Measurements from ENCODE around the gene ALDH8A1. TPM values are rescaled to one million over a fixed set of nuclear protein-coding genes. Genes with fewer than 3 reads are reported as not detected.

The ALDH8A1 gene
- total and polyA plus RNA-seq, 7 experiments from 2014 or later: 0.20 to 4.3 (median 2.3) TPM; not detected in 1

DNA sequence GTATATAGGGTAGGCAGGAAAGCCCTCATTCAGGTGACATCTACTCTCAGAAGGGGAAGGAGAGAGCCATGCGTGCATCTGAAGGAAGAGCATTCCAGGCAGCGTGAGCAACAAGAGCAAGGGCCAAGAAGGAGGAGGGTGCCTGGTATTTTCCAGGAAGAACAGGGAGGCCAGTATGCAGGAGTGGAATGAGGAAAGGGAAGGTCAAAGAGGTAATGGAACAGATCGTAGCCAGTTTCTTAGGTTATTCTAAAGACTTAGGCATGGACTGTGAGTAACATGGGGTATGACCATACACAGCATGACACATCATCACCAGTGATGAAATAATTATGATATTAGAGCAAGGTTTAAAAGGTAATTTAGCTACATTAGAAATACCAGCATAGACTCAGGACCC is 24.1 kb downstream of the ALDH8A1 start:
- H3K4me1 ChIP-seq (ENCODE audit: control insufficient read depth in 2 of 2, insufficient read depth in 2 of 2, low read length in 2 of 2): no peaks in the 10 kb centered on the region
- H3K27me3 ChIP-seq (ENCODE audit: control insufficient read depth in 2 of 2, insufficient read depth in 2 of 2, low read length in 2 of 2): no peaks in the 10 kb centered on the region
- no peaks in the 10 kb centered on the region for H3K9me3 Mint-ChIP-seq
- POLR2A ChIA-PET: no interaction called here
- no peak for DNase-seq
- H3K27ac ChIP-seq (ENCODE audit: low read depth, low read length): no peak overlapping the region
- no peak overlapping the region for H3K27ac Mint-ChIP-seq
- H3K4me3 ChIP-seq (ENCODE audit: low read length): no peak overlapping the region
- H3K9me3 ChIP-seq (ENCODE audit: control insufficient read depth in 2 of 3, low read length in 3 of 3): no peaks in the 10 kb centered on the region
- peaks cover 16 to 42% (median 21%) of the 10 kb centered on the region in 5 donors for H3K36me3 Mint-ChIP-seq
- no peak for ATAC-seq
- H3K4me1 Mint-ChIP-seq: peaks cover 0 to 10% (median 3%) of the 10 kb centered on the region in 7 donors
- H3K27me3 Mint-ChIP-seq: peaks cover 0 to 3% (median 0%) of the 10 kb centered on the region in 5 donors
- intact Hi-C loops (cut with micrococcal nuclease): no loop called here
- CTCF ChIA-PET: interaction anchor here (1.1 kb wide), 1 partner anchor 13 kb away, joined by 3 read pairs; no protein-coding TSS in a partner anchor
- no peak overlapping the region for H3K4me3 Mint-ChIP-seq
- no peaks in the 10 kb centered on the region for H3K36me3 ChIP-seq (ENCODE audit: control insufficient read depth in 2 of 3, insufficient read depth in 3 of 3, low read length in 3 of 3)

- ATAC-seq (no peak), DNase-seq (no peak)
- Histone ChIP-seq H3K27ac (ENCODE audit: low read depth, low read length) (no peak overlapping the region), H3K4me3 (ENCODE audit: low read length) (no peak overlapping the region), H3K4me1 (ENCODE audit: control insufficient read depth in 2 of 2, insufficient read depth in 2 of 2, low read length in 2 of 2) (no peaks in the 10 kb centered on the region), H3K27me3 (ENCODE audit: control insufficient read depth in 2 of 2, insufficient read depth in 2 of 2, low read length in 2 of 2) (no peaks in the 10 kb centered on the region), H3K36me3 (ENCODE audit: control insufficient read depth in 2 of 3, insufficient read depth in 3 of 3, low read length in 3 of 3) (no peaks in the 10 kb centered on the region), H3K9me3 (ENCODE audit: control insufficient read depth in 2 of 3, low read length in 3 of 3) (no peaks in the 10 kb centered on the region)
- Mint-ChIP-seq H3K4me1 (no peaks in the 10 kb centered on the region), H3K27ac (no peak overlapping the region), H3K9me3 (no peaks in the 10 kb centered on the region), H3K36me3 (peaks cover 10 to 31% (median 17%) of the 10 kb centered on the region in 5 donors), H3K4me3 (no peak overlapping the region), H3K27me3 (peaks cover 0 to 3% (median 0%) of the 10 kb centered on the region in 5 donors)
- ChIA-PET CTCF (no interaction called here), POLR2A (no interaction called here)
- intact Hi-C loops (cut with micrococcal nuclease): no loop called here
Observed at GRCh38 chr6:134921721-134922261, 28.1 kb downstream of the ALDH8A1 start.

DNA sequence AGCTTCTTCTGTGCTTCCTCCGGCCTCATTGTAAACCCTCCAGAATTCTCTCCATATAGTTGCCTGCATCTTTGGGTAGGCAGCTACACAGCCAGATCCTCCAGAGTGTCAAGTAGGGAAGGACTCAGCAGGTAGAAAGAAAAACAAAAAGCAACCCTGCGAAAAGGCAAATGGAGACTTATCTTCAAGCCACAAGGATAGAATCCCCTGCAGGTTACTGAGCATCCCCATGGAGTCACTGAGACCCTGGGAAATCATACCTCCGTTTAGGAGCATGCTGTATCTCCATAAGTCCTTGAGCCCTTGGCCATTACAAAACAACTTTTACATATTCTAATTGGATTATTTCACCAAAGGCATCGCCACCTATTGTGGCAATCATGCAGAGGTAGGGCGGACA is 28.6 kb downstream of the ALDH8A1 start:
- H3K4me3 Mint-ChIP-seq: no peak overlapping the region
- ChIA-PET CTCF (no interaction called here), POLR2A (no interaction called here)
- H3K27ac Mint-ChIP-seq: no peak overlapping the region
- Histone ChIP-seq H3K4me1 (ENCODE audit: control insufficient read depth in 2 of 2, insufficient read depth in 2 of 2, low read length in 2 of 2) (no peaks in the 10 kb centered on the region), H3K36me3 (ENCODE audit: control insufficient read depth in 2 of 3, insufficient read depth in 3 of 3, low read length in 3 of 3) (no peaks in the 10 kb centered on the region), H3K9me3 (ENCODE audit: control insufficient read depth in 2 of 3, low read length in 3 of 3) (no peaks in the 10 kb centered on the region), H3K27me3 (ENCODE audit: control insufficient read depth in 2 of 2, insufficient read depth in 2 of 2, low read length in 2 of 2) (no peaks in the 10 kb centered on the region), H3K4me3 (ENCODE audit: low read length) (no peak overlapping the region), H3K27ac (ENCODE audit: low read depth, low read length) (no peak overlapping the region)
- no peak for ATAC-seq
- peaks cover 0 to 3% (median 0%) of the 10 kb centered on the region in 5 donors for H3K27me3 Mint-ChIP-seq
- DNase-seq: no peak
- H3K36me3 Mint-ChIP-seq: peaks cover 8 to 34% (median 22%) of the 10 kb centered on the region in 5 donors
- intact Hi-C loops (cut with micrococcal nuclease): no loop called here
- H3K9me3 Mint-ChIP-seq: no peaks in the 10 kb centered on the region
- no peaks in the 10 kb centered on the region for H3K4me1 Mint-ChIP-seq

- ChIA-PET POLR2A (no interaction called here), CTCF (no interaction called here)
- Mint-ChIP-seq H3K4me1 (no peaks in the 10 kb centered on the region), H3K36me3 (peaks cover 7 to 35% (median 22%) of the 10 kb centered on the region in 5 donors), H3K27me3 (peaks cover 0 to 3% (median 0%) of the 10 kb centered on the region in 5 donors), H3K4me3 (no peak overlapping the region), H3K9me3 (no peaks in the 10 kb centered on the region), H3K27ac (no peak overlapping the region)
- Histone ChIP-seq H3K36me3 (ENCODE audit: control insufficient read depth in 2 of 3, insufficient read depth in 3 of 3, low read length in 3 of 3) (no peaks in the 10 kb centered on the region), H3K27me3 (ENCODE audit: control insufficient read depth in 2 of 2, insufficient read depth in 2 of 2, low read length in 2 of 2) (no peaks in the 10 kb centered on the region), H3K27ac (ENCODE audit: low read depth, low read length) (no peak overlapping the region), H3K4me1 (ENCODE audit: control insufficient read depth in 2 of 2, insufficient read depth in 2 of 2, low read length in 2 of 2) (no peaks in the 10 kb centered on the region), H3K4me3 (ENCODE audit: low read length) (no peak overlapping the region), H3K9me3 (ENCODE audit: control insufficient read depth in 2 of 3, low read length in 3 of 3) (no peaks in the 10 kb centered on the region)
- no peak for ATAC-seq
- no peak for DNase-seq
- intact Hi-C loops (cut with micrococcal nuclease): no loop called here
Observed at GRCh38 chr6:134920422-134920821, 29.5 kb downstream of the ALDH8A1 start.

- CTCF ChIA-PET: interaction anchor here (0.5 to 2.5 kb wide), 3 partner anchors 22 to 763 kb away, joined by 3 to 7 read pairs (median 4); no protein-coding TSS in a partner anchor
- H3K4me1 ChIP-seq (ENCODE audit: control insufficient read depth in 2 of 2, insufficient read depth in 2 of 2, low read length in 2 of 2): no peaks in the 10 kb centered on the region
Observed at GRCh38 chr6:134918418-134918961, 31.4 kb downstream of the ALDH8A1 start.

GRCh38 chr6:134911547-134911946 is 38.4 kb downstream of the ALDH8A1 start:
- H3K4me1 ChIP-seq (ENCODE audit: control insufficient read depth in 2 of 2, insufficient read depth in 2 of 2, low read length in 2 of 2): no peaks in the 10 kb centered on the region
- Mint-ChIP-seq H3K4me1 (no peaks in the 10 kb centered on the region), H3K36me3 (peaks cover 0 to 8% (median 5%) of the 10 kb centered on the region in 5 donors), H3K27ac (no peak overlapping the region), H3K9me3 (peaks cover 0 to 3% (median 0%) of the 10 kb centered on the region in 11 donors), H3K4me3 (no peak overlapping the region), H3K27me3 (peaks cover 0 to 13% (median 0%) of the 10 kb centered on the region in 5 donors)
- intact Hi-C loops (cut with micrococcal nuclease): no loop called here
- H3K36me3 ChIP-seq (ENCODE audit: control insufficient read depth in 2 of 3, insufficient read depth in 3 of 3, low read length in 3 of 3): no peaks in the 10 kb centered on the region
- ATAC-seq (no peak), DNase-seq (no peak)
- CTCF ChIA-PET: no interaction called here
- no peak overlapping the region for H3K4me3 ChIP-seq (ENCODE audit: low read length)
- POLR2A ChIA-PET: no interaction called here
- H3K27ac ChIP-seq (ENCODE audit: low read depth, low read length): no peak overlapping the region
- H3K9me3 ChIP-seq (ENCODE audit: control insufficient read depth in 2 of 3, low read length in 3 of 3): no peaks in the 10 kb centered on the region
- H3K27me3 ChIP-seq (ENCODE audit: control insufficient read depth in 2 of 2, insufficient read depth in 2 of 2, low read length in 2 of 2): no peaks in the 10 kb centered on the region

More at GRCh38 chr6:134918418-134918961, 31.4 kb downstream of the ALDH8A1 start:
- H3K4me3 Mint-ChIP-seq: no peak overlapping the region
- no peak for ATAC-seq
- H3K36me3 Mint-ChIP-seq: peaks cover 7 to 35% (median 22%) of the 10 kb centered on the region in 5 donors
- no peaks in the 10 kb centered on the region for H3K9me3 ChIP-seq (ENCODE audit: control insufficient read depth in 2 of 3, low read length in 3 of 3)
- H3K4me3 ChIP-seq (ENCODE audit: low read length): no peak overlapping the region
- peaks cover 0 to 2% (median 0%) of the 10 kb centered on the region in 11 donors for H3K9me3 Mint-ChIP-seq
- no peaks in the 10 kb centered on the region for H3K4me1 Mint-ChIP-seq
- no peak for DNase-seq
- no peak overlapping the region for H3K27ac ChIP-seq (ENCODE audit: low read depth, low read length)
- H3K27me3 Mint-ChIP-seq: no peaks in the 10 kb centered on the region
- H3K36me3 ChIP-seq (ENCODE audit: control insufficient read depth in 2 of 3, insufficient read depth in 3 of 3, low read length in 3 of 3): no peaks in the 10 kb centered on the region
- POLR2A ChIA-PET: no interaction called here
- H3K27me3 ChIP-seq (ENCODE audit: control insufficient read depth in 2 of 2, insufficient read depth in 2 of 2, low read length in 2 of 2): no peaks in the 10 kb centered on the region
- intact Hi-C loops (cut with micrococcal nuclease): no loop called here
- no peak overlapping the region for H3K27ac Mint-ChIP-seq

DNA sequence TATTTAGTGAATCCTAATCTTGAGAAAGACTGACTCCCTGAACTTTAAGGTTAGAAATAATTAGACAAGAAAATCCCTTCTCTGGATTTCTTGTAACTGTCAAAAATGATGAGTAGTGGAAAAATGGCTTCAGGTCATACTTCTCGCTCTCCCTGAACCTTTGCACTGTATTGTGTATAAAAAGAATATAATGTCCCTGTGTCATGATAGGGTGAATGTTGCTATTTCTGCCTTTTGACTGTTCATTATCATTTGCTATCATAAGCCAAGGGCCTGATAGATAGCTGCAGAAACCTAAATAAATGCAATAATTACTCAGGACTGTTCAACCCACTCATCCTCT is 39.3 kb downstream of the ALDH8A1 start:
- intact Hi-C loops (cut with micrococcal nuclease): no loop called here
- CTCF ChIA-PET: interaction anchor here (0.9 kb wide), 1 partner anchor 744 kb away, joined by 3 read pairs; no protein-coding TSS in a partner anchor

More for the DNA sequence above, 39.3 kb downstream of the ALDH8A1 start:
- Mint-ChIP-seq H3K36me3 (peaks cover 0 to under 1% (median 0%) of the 10 kb centered on the region in 5 donors), H3K4me1 (no peaks in the 10 kb centered on the region), H3K27me3 (peaks cover 0 to 13% (median 0%) of the 10 kb centered on the region in 5 donors), H3K9me3 (peaks cover 0 to 3% (median 0%) of the 10 kb centered on the region in 11 donors), H3K4me3 (no peak overlapping the region), H3K27ac (no peak overlapping the region)
- H3K27me3 ChIP-seq (ENCODE audit: control insufficient read depth in 2 of 2, insufficient read depth in 2 of 2, low read length in 2 of 2): no peaks in the 10 kb centered on the region
- H3K4me3 ChIP-seq (ENCODE audit: low read length): no peak overlapping the region
- H3K27ac ChIP-seq (ENCODE audit: low read depth, low read length): no peak overlapping the region
- ATAC-seq (no peak), DNase-seq (no peak)
- H3K9me3 ChIP-seq (ENCODE audit: control insufficient read depth in 2 of 3, low read length in 3 of 3): no peaks in the 10 kb centered on the region
- H3K36me3 ChIP-seq (ENCODE audit: control insufficient read depth in 2 of 3, insufficient read depth in 3 of 3, low read length in 3 of 3): no peaks in the 10 kb centered on the region
- no peaks in the 10 kb centered on the region for H3K4me1 ChIP-seq (ENCODE audit: control insufficient read depth in 2 of 2, insufficient read depth in 2 of 2, low read length in 2 of 2)
- POLR2A ChIA-PET: no interaction called here
